Measurements from ENCODE around the gene BBX.

BBX gene

DNA sequence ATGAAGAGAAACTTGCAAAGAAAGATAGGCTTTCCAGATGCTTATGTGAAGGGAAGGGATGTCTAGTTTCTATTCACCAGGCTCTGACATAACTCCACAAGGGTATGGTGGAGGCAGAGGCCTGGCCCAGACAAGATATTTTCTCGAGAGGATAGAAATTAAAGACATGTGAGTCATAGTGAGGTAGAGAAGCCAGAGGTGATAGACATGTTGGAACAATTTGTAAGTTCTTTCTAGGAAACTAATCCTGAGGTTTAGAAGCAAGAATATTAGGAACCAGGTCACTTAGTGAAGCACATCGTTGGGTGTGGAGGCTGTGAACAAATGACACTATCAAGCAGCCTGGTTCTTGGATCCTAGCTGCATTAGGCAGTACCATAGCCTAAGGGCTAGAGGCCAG, 176.9 kb downstream of the BBX start:
- no peak overlapping the region for H3K9ac ChIP-seq (ENCODE audit: low read depth, low read length)
- ATAC-seq (ENCODE audit: insufficient read depth, low read depth) = no peak
- no peak overlapping the region for H3K27ac ChIP-seq (ENCODE audit: low read length)
- TF ChIP-seq EZH2 (IDR thresholded peaks at IDR 0.05; ENCODE audit: borderline replicate concordance, low read depth, low read length, severe bottlenecking) = no peak
- TF ChIP-seq, protein P1, sequence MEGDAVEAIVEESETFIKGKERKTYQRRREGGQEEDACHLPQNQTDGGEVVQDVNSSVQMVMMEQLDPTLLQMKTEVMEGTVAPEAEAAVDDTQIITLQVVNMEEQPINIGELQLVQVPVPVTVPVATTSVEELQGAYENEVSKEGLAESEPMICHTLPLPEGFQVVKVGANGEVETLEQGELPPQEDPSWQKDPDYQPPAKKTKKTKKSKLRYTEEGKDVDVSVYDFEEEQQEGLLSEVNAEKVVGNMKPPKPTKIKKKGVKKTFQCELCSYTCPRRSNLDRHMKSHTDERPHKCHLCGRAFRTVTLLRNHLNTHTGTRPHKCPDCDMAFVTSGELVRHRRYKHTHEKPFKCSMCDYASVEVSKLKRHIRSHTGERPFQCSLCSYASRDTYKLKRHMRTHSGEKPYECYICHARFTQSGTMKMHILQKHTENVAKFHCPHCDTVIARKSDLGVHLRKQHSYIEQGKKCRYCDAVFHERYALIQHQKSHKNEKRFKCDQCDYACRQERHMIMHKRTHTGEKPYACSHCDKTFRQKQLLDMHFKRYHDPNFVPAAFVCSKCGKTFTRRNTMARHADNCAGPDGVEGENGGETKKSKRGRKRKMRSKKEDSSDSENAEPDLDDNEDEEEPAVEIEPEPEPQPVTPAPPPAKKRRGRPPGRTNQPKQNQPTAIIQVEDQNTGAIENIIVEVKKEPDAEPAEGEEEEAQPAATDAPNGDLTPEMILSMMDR (IDR thresholded peaks at IDR 0.05; ENCODE audit: borderline replicate concordance, extremely low read depth, low read length, poor library complexity, severe bottlenecking) = no peak
- no peak for DNase-seq
- H4K20me1 ChIP-seq (ENCODE audit: insufficient read depth, low read length) = peaks cover 17% of the 10 kb centered on the region
- no peaks in the 10 kb centered on the region for H3K4me1 ChIP-seq (ENCODE audit: insufficient read depth, low read length)
- H3K27me3 ChIP-seq (ENCODE audit: insufficient read depth, low read length, poor library complexity) = no peaks in the 10 kb centered on the region
- peaks cover 8% of the 10 kb centered on the region for H3K79me2 ChIP-seq (ENCODE audit: insufficient read depth, low read length)
- H3K9me3 ChIP-seq (ENCODE audit: insufficient read depth, low read length, severe bottlenecking) = no peaks in the 10 kb centered on the region
- H2AFZ ChIP-seq (ENCODE audit: low read depth, low read length) = no peak overlapping the region
- no peak overlapping the region for H3K4me2 ChIP-seq (ENCODE audit: insufficient read depth, low read length)
- H3K4me3 ChIP-seq (ENCODE audit: low read depth in 1 of 2, low read length in 2 of 2) = no peak overlapping the region
- H3K36me3 ChIP-seq (ENCODE audit: insufficient read depth, low read length) = no peaks in the 10 kb centered on the region

DNA sequence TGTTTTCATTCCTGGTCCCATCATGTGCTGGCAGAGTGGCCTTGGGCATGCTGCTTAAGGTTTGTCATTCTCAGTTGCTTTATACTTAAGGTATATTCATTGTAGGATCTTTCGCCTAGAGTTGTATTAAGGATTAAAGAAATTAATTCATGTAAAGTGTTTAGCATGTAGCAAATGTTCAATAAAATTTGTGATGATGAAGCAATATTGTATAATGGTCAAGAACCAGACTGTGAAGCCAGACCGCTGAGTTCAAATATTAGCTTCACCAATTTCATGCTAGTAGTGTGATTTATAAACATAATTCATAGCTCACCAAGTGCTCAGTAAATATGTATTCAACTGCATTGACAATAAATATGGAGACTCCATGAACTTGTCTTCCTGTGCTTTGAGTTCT, 178.5 kb downstream of the BBX start:
- Histone ChIP-seq H3K4me1 (ENCODE audit: insufficient read depth, low read length) (no peaks in the 10 kb centered on the region), H3K9me3 (ENCODE audit: insufficient read depth, low read length, severe bottlenecking) (no peaks in the 10 kb centered on the region), H2AFZ (ENCODE audit: low read depth, low read length) (no peak overlapping the region), H3K4me2 (ENCODE audit: insufficient read depth, low read length) (no peak overlapping the region), H3K4me3 (ENCODE audit: low read depth in 1 of 2, low read length in 2 of 2) (no peak overlapping the region), H3K36me3 (ENCODE audit: insufficient read depth, low read length) (no peaks in the 10 kb centered on the region), H3K9ac (ENCODE audit: low read depth, low read length) (no peak overlapping the region), H4K20me1 (ENCODE audit: insufficient read depth, low read length) (peaks cover 17% of the 10 kb centered on the region), H3K79me2 (ENCODE audit: insufficient read depth, low read length) (peaks cover 8% of the 10 kb centered on the region), H3K27me3 (ENCODE audit: insufficient read depth, low read length, poor library complexity) (no peaks in the 10 kb centered on the region), H3K27ac (ENCODE audit: low read length) (no peak overlapping the region)
- DNase-seq = no peak
- ATAC-seq (ENCODE audit: insufficient read depth, low read depth) = no peak
- TF ChIP-seq EZH2 (IDR thresholded peaks at IDR 0.05; ENCODE audit: borderline replicate concordance, low read depth, low read length, severe bottlenecking) = no peak
- TF ChIP-seq, protein P1 (IDR thresholded peaks at IDR 0.05; ENCODE audit: borderline replicate concordance, extremely low read depth, low read length, poor library complexity, severe bottlenecking) = no peak

DNA sequence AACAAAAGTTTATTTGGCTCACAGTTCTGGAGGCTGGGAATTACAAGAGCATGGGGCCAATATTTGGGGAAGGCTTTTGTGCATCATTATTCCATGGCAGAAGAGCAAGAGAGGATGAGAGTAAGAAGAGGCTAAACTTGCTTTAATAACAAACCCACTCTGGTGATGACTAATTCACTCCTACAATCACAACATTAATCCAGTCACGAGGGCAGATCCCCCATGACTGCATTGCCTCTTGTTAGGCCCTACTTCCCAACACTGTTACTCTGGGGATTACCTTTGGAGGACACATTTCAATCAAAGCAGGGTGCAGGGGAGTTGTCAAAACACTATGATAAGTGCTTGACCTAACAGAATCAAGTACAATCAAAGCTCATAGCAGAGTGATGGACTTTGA, 181.7 kb downstream of the BBX start:
- Histone ChIP-seq H3K36me3 (ENCODE audit: insufficient read depth, low read length) (no peaks in the 10 kb centered on the region), H4K20me1 (ENCODE audit: insufficient read depth, low read length) (peaks cover 10% of the 10 kb centered on the region), H2AFZ (ENCODE audit: low read depth, low read length) (no peak overlapping the region), H3K9ac (ENCODE audit: low read depth, low read length) (no peak overlapping the region), H3K9me3 (ENCODE audit: insufficient read depth, low read length, severe bottlenecking) (no peaks in the 10 kb centered on the region), H3K4me3 (ENCODE audit: low read depth in 1 of 2, low read length in 2 of 2) (no peak overlapping the region), H3K79me2 (ENCODE audit: insufficient read depth, low read length) (peaks cover 8% of the 10 kb centered on the region), H3K27me3 (ENCODE audit: insufficient read depth, low read length, poor library complexity) (no peaks in the 10 kb centered on the region), H3K4me1 (ENCODE audit: insufficient read depth, low read length) (no peaks in the 10 kb centered on the region), H3K27ac (ENCODE audit: low read length) (no peak overlapping the region), H3K4me2 (ENCODE audit: insufficient read depth, low read length) (no peak overlapping the region)
- DNase-seq (no peak), ATAC-seq (ENCODE audit: insufficient read depth, low read depth) (no peak)
- TF ChIP-seq, protein P1 (IDR thresholded peaks at IDR 0.05; ENCODE audit: borderline replicate concordance, extremely low read depth, low read length, poor library complexity, severe bottlenecking) = no peak
- no peak for TF ChIP-seq EZH2 (IDR thresholded peaks at IDR 0.05; ENCODE audit: borderline replicate concordance, low read depth, low read length, severe bottlenecking)

DNA sequence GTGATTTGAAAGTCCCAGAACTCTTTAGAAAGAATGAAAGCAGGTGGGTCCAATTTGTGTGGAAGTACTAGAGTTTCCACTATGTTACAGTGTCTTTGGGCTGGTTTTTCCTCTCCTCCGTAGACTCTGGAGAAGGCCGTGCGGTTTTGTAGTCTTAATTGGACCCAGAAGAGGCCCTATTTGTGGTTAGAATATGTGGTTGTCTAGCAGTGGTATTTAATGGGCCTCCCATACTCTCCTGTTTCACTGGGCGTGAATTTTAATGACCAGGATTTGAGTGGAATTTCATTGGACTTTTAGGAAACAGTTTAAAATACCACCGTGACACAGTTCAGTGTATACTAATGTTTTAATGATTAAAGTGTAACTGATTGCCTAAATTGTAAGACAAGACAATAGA, 182.3 kb downstream of the BBX start:
- DNase-seq (no peak), ATAC-seq (ENCODE audit: insufficient read depth, low read depth) (no peak)
- Histone ChIP-seq H3K27me3 (ENCODE audit: insufficient read depth, low read length, poor library complexity) (no peaks in the 10 kb centered on the region), H3K4me1 (ENCODE audit: insufficient read depth, low read length) (no peaks in the 10 kb centered on the region), H2AFZ (ENCODE audit: low read depth, low read length) (no peak overlapping the region), H3K9ac (ENCODE audit: low read depth, low read length) (no peak overlapping the region), H4K20me1 (ENCODE audit: insufficient read depth, low read length) (peaks cover 6% of the 10 kb centered on the region; the same call in 1 of the 2 replicates), H3K4me3 (ENCODE audit: low read depth in 1 of 2, low read length in 2 of 2) (no peak overlapping the region), H3K79me2 (ENCODE audit: insufficient read depth, low read length) (peaks cover 4% of the 10 kb centered on the region), H3K9me3 (ENCODE audit: insufficient read depth, low read length, severe bottlenecking) (no peaks in the 10 kb centered on the region), H3K27ac (ENCODE audit: low read length) (no peak overlapping the region), H3K4me2 (ENCODE audit: insufficient read depth, low read length) (no peak overlapping the region), H3K36me3 (ENCODE audit: insufficient read depth, low read length) (no peaks in the 10 kb centered on the region)
- TF ChIP-seq, protein P1 (IDR thresholded peaks at IDR 0.05; ENCODE audit: borderline replicate concordance, extremely low read depth, low read length, poor library complexity, severe bottlenecking) = no peak
- TF ChIP-seq EZH2 (IDR thresholded peaks at IDR 0.05; ENCODE audit: borderline replicate concordance, low read depth, low read length, severe bottlenecking) = no peak

Measured in DND-41 (cell line).